Measurements from ENCODE around the gene TOLLIP.

Gene TOLLIP

GRCh38 chr11:1259561-1259960 lies 49.9 kb downstream of the TOLLIP start:
- no peak for TF ChIP-seq CTCF (IDR thresholded peaks at IDR 0.05; ENCODE audit: low read depth, low read length)
- Histone ChIP-seq H3K4me3 (ENCODE audit: low read depth, low read length) (no peak overlapping the region), H3K27ac (no peak overlapping the region), H3K9me3 (ENCODE audit: severe bottlenecking) (no peaks in the 10 kb centered on the region), H3K27me3 (ENCODE audit: insufficient read depth, low read depth, severe bottlenecking) (no peaks in the 10 kb centered on the region), H3K36me3 (no peaks in the 10 kb centered on the region)
- no peak for DNase-seq

GRCh38 chr11:1259076-1259461 lies 50.4 kb downstream of the TOLLIP start:
- Histone ChIP-seq H3K27me3 (ENCODE audit: insufficient read depth, low read depth, severe bottlenecking) (no peaks in the 10 kb centered on the region), H3K36me3 (no peaks in the 10 kb centered on the region), H3K9me3 (ENCODE audit: severe bottlenecking) (no peaks in the 10 kb centered on the region), H3K27ac (no peak overlapping the region), H3K4me3 (ENCODE audit: low read depth, low read length) (no peak overlapping the region)
- no peak for DNase-seq
- TF ChIP-seq CTCF (IDR thresholded peaks at IDR 0.05; ENCODE audit: low read depth, low read length), result no peak

- no peak overlapping the region for H3K4me3 ChIP-seq (ENCODE audit: low read depth, low read length)
- TF ChIP-seq CTCF (IDR thresholded peaks at IDR 0.05; ENCODE audit: low read depth, low read length), result no peak
These were observed 50.9 kb downstream of the TOLLIP start for GRCh38 chr11:1258401-1259075.

GRCh38 chr11:1257916-1258315 lies 51.5 kb downstream of the TOLLIP start:
- H3K27me3 ChIP-seq (ENCODE audit: insufficient read depth, low read depth, severe bottlenecking), result no peaks in the 10 kb centered on the region
- no peak overlapping the region for H3K27ac ChIP-seq
- no peak overlapping the region for H3K4me3 ChIP-seq (ENCODE audit: low read depth, low read length)
- DNase-seq, result no peak
- TF ChIP-seq CTCF (IDR thresholded peaks at IDR 0.05; ENCODE audit: low read depth, low read length), result no peak
- no peaks in the 10 kb centered on the region for H3K36me3 ChIP-seq
- no peaks in the 10 kb centered on the region for H3K9me3 ChIP-seq (ENCODE audit: severe bottlenecking)

More at GRCh38 chr11:1258401-1259075, 50.9 kb downstream of the TOLLIP start:
- Histone ChIP-seq H3K27ac (no peak overlapping the region), H3K9me3 (ENCODE audit: severe bottlenecking) (no peaks in the 10 kb centered on the region), H3K36me3 (no peaks in the 10 kb centered on the region), H3K27me3 (ENCODE audit: insufficient read depth, low read depth, severe bottlenecking) (no peaks in the 10 kb centered on the region)
- DNase-seq, result no peak

- Histone ChIP-seq H3K36me3 (no peaks in the 10 kb centered on the region), H3K4me3 (ENCODE audit: low read depth, low read length) (no peak overlapping the region), H3K9me3 (ENCODE audit: severe bottlenecking) (no peaks in the 10 kb centered on the region), H3K27ac (no peak overlapping the region), H3K27me3 (ENCODE audit: insufficient read depth, low read depth, severe bottlenecking) (no peaks in the 10 kb centered on the region)
- no peak for TF ChIP-seq CTCF (IDR thresholded peaks at IDR 0.05; ENCODE audit: low read depth, low read length)
- DNase-seq, result no peak
These were observed 52.1 kb downstream of the TOLLIP start for GRCh38 chr11:1257366-1257765.
